GM08714 (cell line): ENCODE measurements around the gene SLC2A5.
A peak's percentile ranks its signal among the peaks of the same experiment; 100 is the strongest.

Experiments
- H3K4me3 ChIP-seq: fragments of 200-500 bp; sonication (Bioruptor generic); 2 replicates; pipeline ENCODE4 v1.5.1; 2014; ENCODE audit warnings: mild to moderate bottlenecking, low read length, inconsistent platforms
- ZNF274 ChIP-seq: IDR thresholded peaks from 2 replicates; pipeline ENCODE4 v1.6.1; 2012; ENCODE audit warnings: mild to moderate bottlenecking, low read depth, low read length

SLC2A5 gene, protein sequence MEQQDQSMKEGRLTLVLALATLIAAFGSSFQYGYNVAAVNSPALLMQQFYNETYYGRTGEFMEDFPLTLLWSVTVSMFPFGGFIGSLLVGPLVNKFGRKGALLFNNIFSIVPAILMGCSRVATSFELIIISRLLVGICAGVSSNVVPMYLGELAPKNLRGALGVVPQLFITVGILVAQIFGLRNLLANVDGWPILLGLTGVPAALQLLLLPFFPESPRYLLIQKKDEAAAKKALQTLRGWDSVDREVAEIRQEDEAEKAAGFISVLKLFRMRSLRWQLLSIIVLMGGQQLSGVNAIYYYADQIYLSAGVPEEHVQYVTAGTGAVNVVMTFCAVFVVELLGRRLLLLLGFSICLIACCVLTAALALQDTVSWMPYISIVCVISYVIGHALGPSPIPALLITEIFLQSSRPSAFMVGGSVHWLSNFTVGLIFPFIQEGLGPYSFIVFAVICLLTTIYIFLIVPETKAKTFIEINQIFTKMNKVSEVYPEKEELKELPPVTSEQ

DNA sequence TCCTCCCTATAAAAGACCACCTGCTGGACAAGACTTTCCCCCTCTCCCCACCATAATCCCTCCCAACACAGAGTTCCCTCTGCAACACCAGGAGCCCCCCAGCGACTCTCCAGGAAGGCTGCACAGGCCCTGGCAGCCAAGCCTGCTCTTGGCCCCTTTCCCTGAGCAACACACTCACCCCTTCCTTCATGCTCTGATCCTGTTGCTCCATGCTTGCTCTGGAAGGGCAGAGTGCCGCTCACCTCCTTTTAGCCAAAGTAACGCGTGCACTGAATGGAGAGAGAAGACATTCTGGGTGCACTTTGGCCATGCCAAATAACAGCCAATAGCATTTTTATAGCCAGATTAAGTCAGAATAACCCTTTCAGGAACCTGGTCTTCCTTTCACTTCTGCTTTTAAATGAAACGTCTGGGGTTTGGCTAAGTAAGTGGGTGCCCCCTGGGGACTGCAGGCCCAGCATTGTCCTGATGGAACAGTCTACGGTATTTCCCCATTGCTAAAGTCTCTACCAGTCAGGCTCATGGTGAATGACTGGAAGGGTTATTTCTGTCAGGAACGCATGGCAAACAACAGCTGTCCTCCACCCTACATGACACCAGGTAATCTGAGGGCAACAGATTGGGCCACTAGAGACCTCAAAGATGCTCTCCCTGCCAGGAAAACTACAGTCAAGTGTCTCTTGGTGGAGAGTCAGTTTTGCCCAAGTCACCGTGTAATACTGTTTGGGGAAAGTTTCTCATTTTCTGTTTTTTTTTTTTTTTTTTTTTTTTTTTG is at the start of gene SLC2A5:
Gene SLC2A5 (minus strand): TSS at position 310 of the 775 bp plus-strand sequence. CDS start 99 bp downstream, at position 211.
- TF ChIP-seq ZNF274 = no peak

DNA sequence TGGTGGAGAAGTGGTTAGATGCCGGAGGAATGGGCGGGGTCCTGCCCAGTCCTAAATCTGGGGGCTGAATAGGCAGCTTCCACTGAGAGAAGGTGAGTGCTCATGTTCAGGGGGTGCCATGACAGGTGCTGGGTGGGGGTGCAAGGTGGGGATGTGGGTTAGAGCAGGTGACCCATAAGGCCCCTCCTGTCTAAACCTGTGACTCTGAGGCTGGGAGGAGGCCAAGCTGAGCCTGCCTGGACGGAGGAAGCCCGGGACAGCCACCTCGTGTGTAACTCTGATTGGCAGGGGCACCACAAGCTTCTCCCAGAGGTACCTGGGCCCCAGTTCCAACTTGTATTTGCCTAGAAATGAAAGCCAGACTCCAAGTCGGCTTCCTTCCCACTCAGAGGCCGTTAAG is 48.8 kb upstream of the SLC2A5 start:
- no peak for TF ChIP-seq ZNF274
- H3K4me3 ChIP-seq = no peak overlapping the region

More for the DNA sequence above, at the start of gene SLC2A5:
- peak within 1 kb of the TSS; percentile 69; the same call in 1 of the 2 replicates for H3K4me3 ChIP-seq

DNA sequence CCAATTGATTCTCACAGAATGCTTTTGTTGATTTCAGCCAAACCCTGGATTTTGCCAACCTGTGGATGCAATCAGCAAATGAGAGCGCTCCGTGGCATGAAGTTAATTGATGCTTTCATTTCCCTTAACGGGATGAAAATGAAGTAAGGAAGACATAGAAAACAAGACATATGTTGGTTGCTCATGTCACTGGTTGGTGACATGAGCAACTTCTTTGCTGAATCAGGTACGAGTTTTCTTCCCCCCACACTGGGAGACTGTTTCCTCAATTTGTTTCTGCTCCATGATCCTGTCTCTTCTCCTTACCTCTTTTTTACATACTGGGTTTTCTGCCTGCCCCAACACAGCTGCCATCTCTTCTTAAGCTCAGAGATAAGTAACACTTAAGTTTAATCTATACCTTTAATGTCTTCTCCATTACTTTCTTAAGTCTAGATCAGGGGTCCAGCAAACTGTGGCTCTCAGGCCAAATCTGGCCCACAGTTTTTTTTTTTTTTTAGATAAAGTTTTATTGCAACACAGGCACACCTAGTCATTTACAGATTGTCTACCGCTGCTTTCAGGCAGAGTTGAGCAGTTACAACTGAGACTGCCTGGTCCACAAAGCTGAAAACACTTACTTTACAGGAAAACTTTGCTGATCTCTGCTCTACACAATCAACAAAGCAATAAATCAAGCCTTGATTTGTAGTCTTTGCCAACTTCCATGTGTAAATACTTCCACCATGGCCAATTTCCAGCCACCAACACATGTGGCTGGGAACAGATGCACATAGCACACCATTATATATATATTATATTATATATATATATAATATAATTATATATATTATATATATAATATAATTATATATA is 46.1 kb upstream of the SLC2A5 start:
- no peak for TF ChIP-seq ZNF274
- no peak overlapping the region for H3K4me3 ChIP-seq

DNA sequence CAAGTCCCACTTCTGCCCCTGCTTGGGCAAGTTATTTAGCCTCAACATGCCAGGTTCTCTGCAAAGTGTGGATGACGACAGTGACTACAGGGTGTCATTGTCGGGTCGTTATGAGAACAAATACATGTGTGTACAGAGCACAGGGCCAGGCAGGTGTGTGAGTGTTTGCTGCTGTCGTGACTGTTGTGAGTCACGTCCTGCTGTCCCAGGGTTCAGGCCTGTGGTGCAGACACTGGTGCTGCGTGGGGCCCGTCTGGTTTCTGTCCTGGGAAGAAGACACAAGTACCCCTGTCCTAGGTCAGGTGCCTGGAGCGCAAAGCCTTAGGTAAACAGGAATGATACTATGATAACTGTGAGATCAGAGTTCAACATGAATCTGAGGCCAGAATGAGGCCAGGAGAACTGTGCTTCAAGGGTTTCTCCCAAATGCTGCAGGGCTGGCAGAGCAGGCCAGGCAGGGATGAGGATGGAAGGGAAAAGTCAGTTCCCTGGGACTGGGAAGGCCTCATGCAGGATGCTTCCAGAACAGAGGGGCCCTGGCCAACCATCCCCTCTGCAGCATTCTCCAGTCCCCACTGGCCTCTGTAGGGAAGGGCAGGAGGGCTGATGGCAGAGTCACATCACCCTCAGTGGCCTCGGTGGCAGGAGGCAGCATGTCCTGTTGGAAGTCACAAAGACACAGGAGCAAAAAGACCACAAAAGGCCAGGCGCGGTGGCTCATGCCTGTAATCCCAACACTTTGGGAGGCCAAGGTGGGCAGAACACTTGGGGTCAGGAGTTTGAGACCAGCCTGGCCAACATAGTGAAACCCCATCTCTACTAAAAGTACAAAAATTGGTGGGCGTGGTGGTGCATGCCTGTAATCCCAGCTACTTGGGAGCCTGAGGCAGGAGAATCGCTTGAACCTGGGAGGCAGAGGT is 43.8 kb upstream of the SLC2A5 start:
- no peak for TF ChIP-seq ZNF274
- no peak overlapping the region for H3K4me3 ChIP-seq

- no peak overlapping the region for H3K4me3 ChIP-seq
- TF ChIP-seq ZNF274 = no peak
These were observed 42.5 kb upstream of the SLC2A5 start for GRCh38 chr1:9111957-9112356.

GRCh38 chr1:9111357-9111691 is 41.9 kb upstream of the SLC2A5 start:
- TF ChIP-seq ZNF274 = no peak
- H3K4me3 ChIP-seq = no peak overlapping the region

- H3K4me3 ChIP-seq = no peak overlapping the region
- TF ChIP-seq ZNF274 = no peak
These were observed 41.4 kb upstream of the SLC2A5 start for GRCh38 chr1:9110669-9111356.

DNA sequence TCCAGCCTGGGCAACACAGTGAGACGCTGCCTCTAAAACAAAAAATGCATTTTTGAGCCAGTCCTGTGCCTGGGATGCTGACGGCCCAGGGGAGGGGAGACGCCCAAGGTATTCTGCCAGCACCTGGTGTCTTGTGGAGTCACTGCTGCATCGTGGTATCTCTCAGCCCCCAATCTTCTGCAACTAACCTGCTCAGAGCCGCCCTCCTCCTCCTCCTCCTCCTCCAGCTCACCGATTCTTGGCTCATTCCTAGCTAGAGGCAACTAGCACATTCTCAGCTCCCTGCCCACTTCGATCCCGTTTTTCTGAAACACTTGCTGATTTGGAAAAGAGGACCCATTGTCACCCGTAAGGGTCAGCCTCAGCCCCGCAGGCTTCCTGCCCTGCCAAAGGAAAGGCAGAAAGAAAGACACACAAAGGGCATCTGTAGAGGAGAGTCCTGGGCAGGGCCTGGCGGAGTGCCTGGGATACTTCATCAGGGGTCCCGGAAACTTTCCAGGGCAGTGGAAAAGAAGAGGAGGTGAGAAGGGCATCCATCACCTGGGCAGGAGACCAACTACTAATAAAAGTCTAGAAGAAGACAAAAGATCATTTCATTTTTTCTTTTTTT is 38.7 kb upstream of the SLC2A5 start:
- no peak overlapping the region for H3K4me3 ChIP-seq
- TF ChIP-seq ZNF274 = no peak

DNA sequence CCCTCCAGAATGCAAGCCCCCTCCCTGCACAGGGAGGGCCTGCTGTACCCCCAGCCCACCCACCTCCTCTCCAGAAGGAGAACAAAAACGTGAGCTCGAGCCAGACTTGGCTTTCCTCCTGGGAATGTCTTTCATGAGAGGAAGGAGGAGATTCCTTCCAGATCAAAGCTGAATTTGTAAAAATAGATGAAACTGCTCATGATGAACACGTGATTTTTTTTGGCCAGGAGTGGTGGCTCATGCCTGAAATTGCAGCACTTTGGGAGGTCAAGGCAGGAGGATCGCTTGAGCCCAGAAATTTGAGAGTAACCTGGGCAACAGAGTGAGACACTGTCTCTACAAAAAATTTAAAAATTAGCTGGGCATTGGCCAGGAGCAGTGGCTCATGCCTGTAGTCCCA is 37.7 kb upstream of the SLC2A5 start:
- no peak for TF ChIP-seq ZNF274

DNA sequence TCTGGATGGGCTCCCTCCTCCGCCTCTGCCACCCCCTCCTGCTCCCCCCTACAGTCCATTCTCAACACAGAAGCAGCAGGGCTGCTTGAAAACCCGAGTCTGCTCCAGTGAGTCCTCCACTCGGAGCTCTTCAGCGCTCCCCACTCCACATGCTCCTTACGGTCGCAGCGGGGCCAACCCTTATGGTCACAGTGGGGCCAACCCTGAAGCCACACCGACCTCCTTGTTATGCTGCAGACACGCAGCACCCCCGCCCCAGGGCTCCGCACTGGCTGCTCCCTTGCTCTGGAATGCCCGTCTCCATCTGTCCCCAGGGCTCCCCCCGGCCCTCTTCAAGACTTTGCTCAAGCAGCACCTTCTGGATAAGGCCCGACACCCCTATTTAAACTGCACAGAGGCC is 36.9 kb upstream of the SLC2A5 start:
- no peak overlapping the region for H3K4me3 ChIP-seq
- no peak for TF ChIP-seq ZNF274

More for the DNA sequence above, 37.7 kb upstream of the SLC2A5 start:
- no peak overlapping the region for H3K4me3 ChIP-seq

GRCh38 chr1:9105336-9105867 is 36.0 kb upstream of the SLC2A5 start:
- H3K4me3 ChIP-seq = no peak overlapping the region
- TF ChIP-seq ZNF274 = no peak
